ENCODE results near the gene SMAGP.

The SMAGP gene

GRCh38 chr12:51225771-51226170, 44.4 kb downstream of the SMAGP start:
- Histone ChIP-seq H3F3A (ENCODE audit: insufficient read depth, low read length) (no peaks in the 10 kb centered on the region; the same call in 1 of the 2 replicates), H3K36me3 (ENCODE audit: insufficient read depth, low read length) (no peaks in the 10 kb centered on the region), H3K4me1 (ENCODE audit: insufficient read depth, low read length, severe bottlenecking) (no peaks in the 10 kb centered on the region), H3K79me2 (ENCODE audit: insufficient read depth, low read length) (no peaks in the 10 kb centered on the region), H3K9me2 (ENCODE audit: low read depth, low read length) (no peaks in the 10 kb centered on the region), H3K9me3 (ENCODE audit: low read length) (no peaks in the 10 kb centered on the region), H2AFZ (ENCODE audit: low read length) (no peak overlapping the region), H3K27ac (ENCODE audit: low read depth, low read length, poor library complexity, severe bottlenecking) (no peak overlapping the region), H3K9ac (ENCODE audit: low read length) (no peak overlapping the region), H3K4me2 (ENCODE audit: low read length) (no peak overlapping the region), H3K4me3 (ENCODE audit: low read depth, low read length, poor library complexity, severe bottlenecking) (no peak overlapping the region), H4K20me1 (ENCODE audit: insufficient read depth, low read length) (no peaks in the 10 kb centered on the region), H3K27me3 (ENCODE audit: insufficient read depth, low read length) (no peaks in the 10 kb centered on the region)
- no peak for TF ChIP-seq CTCF (IDR thresholded peaks at IDR 0.05; ENCODE audit: low read length)
- TF ChIP-seq EZH2 (IDR thresholded peaks at IDR 0.05; ENCODE audit: borderline replicate concordance, low read length): no peak

GRCh38 chr12:51225234-51225633, 45.0 kb downstream of the SMAGP start:
- Histone ChIP-seq H3K4me1 (ENCODE audit: insufficient read depth, low read length, severe bottlenecking) (no peaks in the 10 kb centered on the region), H3K9me3 (ENCODE audit: low read length) (no peaks in the 10 kb centered on the region), H3F3A (ENCODE audit: insufficient read depth, low read length) (no peaks in the 10 kb centered on the region; the same call in 1 of the 2 replicates), H3K36me3 (ENCODE audit: insufficient read depth, low read length) (no peaks in the 10 kb centered on the region), H3K9ac (ENCODE audit: low read length) (no peak overlapping the region), H3K4me3 (ENCODE audit: low read depth, low read length, poor library complexity, severe bottlenecking) (no peak overlapping the region), H3K9me2 (ENCODE audit: low read depth, low read length) (no peaks in the 10 kb centered on the region), H3K27ac (ENCODE audit: low read depth, low read length, poor library complexity, severe bottlenecking) (no peak overlapping the region), H2AFZ (ENCODE audit: low read length) (no peak overlapping the region), H3K79me2 (ENCODE audit: insufficient read depth, low read length) (no peaks in the 10 kb centered on the region), H4K20me1 (ENCODE audit: insufficient read depth, low read length) (no peaks in the 10 kb centered on the region), H3K4me2 (ENCODE audit: low read length) (no peak overlapping the region), H3K27me3 (ENCODE audit: insufficient read depth, low read length) (no peaks in the 10 kb centered on the region)
- TF ChIP-seq CTCF (IDR thresholded peaks at IDR 0.05; ENCODE audit: low read length) (no peak), EZH2 (IDR thresholded peaks at IDR 0.05; ENCODE audit: borderline replicate concordance, low read length) (no peak)

GRCh38 chr12:51224625-51225024, 45.6 kb downstream of the SMAGP start:
- Histone ChIP-seq H3K9me2 (ENCODE audit: low read depth, low read length) (no peaks in the 10 kb centered on the region), H3K4me1 (ENCODE audit: insufficient read depth, low read length, severe bottlenecking) (no peaks in the 10 kb centered on the region), H3K79me2 (ENCODE audit: insufficient read depth, low read length) (no peaks in the 10 kb centered on the region), H3K27ac (ENCODE audit: low read depth, low read length, poor library complexity, severe bottlenecking) (no peak overlapping the region), H4K20me1 (ENCODE audit: insufficient read depth, low read length) (no peaks in the 10 kb centered on the region), H2AFZ (ENCODE audit: low read length) (no peak overlapping the region), H3K27me3 (ENCODE audit: insufficient read depth, low read length) (no peaks in the 10 kb centered on the region), H3K9ac (ENCODE audit: low read length) (no peak overlapping the region), H3K4me3 (ENCODE audit: low read depth, low read length, poor library complexity, severe bottlenecking) (no peak overlapping the region), H3K9me3 (ENCODE audit: low read length) (no peaks in the 10 kb centered on the region), H3K4me2 (ENCODE audit: low read length) (no peak overlapping the region), H3F3A (ENCODE audit: insufficient read depth, low read length) (no peaks in the 10 kb centered on the region; the same call in 1 of the 2 replicates), H3K36me3 (ENCODE audit: insufficient read depth, low read length) (no peaks in the 10 kb centered on the region)
- no peak for TF ChIP-seq CTCF (IDR thresholded peaks at IDR 0.05; ENCODE audit: low read length)
- no peak for TF ChIP-seq EZH2 (IDR thresholded peaks at IDR 0.05; ENCODE audit: borderline replicate concordance, low read length)

All from OCI-LY1 (cell line).